Ovary (tissue), 9 donors: ENCODE data around the gene PHACTR1. TPM values are rescaled to one million over a fixed set of nuclear protein-coding genes. Genes with fewer than 3 reads are reported as not detected.

Experiments
- DNase-seq, 5 donors: peaks; one replicate each; pipeline ENCODE4 v3.0.0-alpha.2; 2019 to 2020
- H3K27ac ChIP-seq, 2 donors: fragments of 200-600 bp; one replicate each; pipeline versions ENCODE4 v1.5.1 to v1.8.0; 2019 to 2022
- H3K27me3 ChIP-seq: fragments of 200-600 bp; one replicate; pipeline ENCODE4 v1.8.0; 2022
- H3K36me3 ChIP-seq: fragments of 200-600 bp; sonication (generic); one replicate; pipeline ENCODE4 v1.5.1; 2019
- H3K4me1 ChIP-seq: one replicate; pipeline ENCODE4 v1.8.1; 2013; ENCODE audit warnings: mild to moderate bottlenecking, moderate library complexity; ENCODE audit not compliant: insufficient read depth
- H3K4me3 ChIP-seq: fragments of 200-600 bp; sonication (generic); one replicate; pipeline ENCODE4 v1.5.1; 2017
- H3K9me3 ChIP-seq, 2 donors: fragments of 200-600 bp in 1 of 2; sonication (generic) in 1 of 2; one replicate each; pipeline versions ENCODE4 v1.5.1 to v1.8.1; 2013 to 2019; ENCODE audit warnings: mild to moderate bottlenecking in 1 of 2, moderate library complexity in 1 of 2
- CTCF ChIP-seq, 3 donors: fragments of 450-650 bp in 2 of 3; fragments of 200-600 bp in 1 of 3; IDR thresholded peaks; one replicate each; pipeline versions ENCODE4 v1.5.1 to v1.8.0; 2016 to 2022; ENCODE audit warnings: antibody characterized with exemption in 3 of 3, mild to moderate bottlenecking in 1 of 3
- EP300 ChIP-seq: sonication (generic); formaldehyde crosslinking; IDR thresholded peaks from one replicate; pipeline ENCODE4 v1.6.1; 2017; ENCODE audit warnings: antibody characterized with exemption
- POLR2A ChIP-seq: fragments of 450-650 bp; IDR thresholded peaks from one replicate; pipeline ENCODE4 v1.6.1; 2017; ENCODE audit warnings: antibody characterized with exemption, mild to moderate bottlenecking, moderate library complexity
- WGBS, 3 donors: extraction: QIAGEN DNeasy Blood & Tissue Kit in 1 of 3; methylation state at CpG; one replicate each; pipeline versions ENCODE4 v1.1.5 to v1.1.7; 2013 to 2017; 5-methylcytosine and 5-hydroxymethylcytosine counted together
- intact Hi-C, 4 donors: fragments of 100-400 bp; cut with DNase I; formaldehyde crosslinking; loops; one replicate each; pipeline versions ENCODE4 v1.11.0 to v1.15.1; 2022 to 2023
- polyA plus RNA-seq, 2 donors: library from polyadenylated mRNA; stranded (reverse); fragments of 200-250 nt in 1 of 2; fragments of 350-450 nt in 1 of 2; fragmentation: Illumina TruSeq in 1 of 2; extraction: RNeasy Lipid Tissue Mini Kit (QIAGEN cat#74804) in 1 of 2; gene quantifications; one replicate each; pipeline ENCODE4 v1.2.3, GENCODE V29; 2013 to 2014
- total RNA-seq, 7 donors: library from RNA; depleted of rRNA in 2 of 7; stranded (reverse); fragments of >200 nt in 2 of 7; fragmentation: NEBNext Ultra II Directional in 3 of 7; extraction: Animal tissue kit (Norgen Biotek cat#: 25700) in 3 of 7; gene quantifications; one replicate each; pipeline versions ENCODE4 v1.1.0 to v1.2.4, GENCODE V29; 2016 to 2023
- donor health status: DM: no; HTN: no; CAD: no; lungs with moderate emphysema.
- donor health status: DM: no; HTN: no; CAD: no.
- donor health status: Bipolar disorder and iron deficiency.
- donor health status: DM: yes; HTN: yes; CAD: no.
- donor health status: DM: no; HTN: no; CAD: no.
- donor health status: DM: yes; HTN: yes; CAD: no.

PHACTR1 gene
- total and polyA plus RNA-seq, 9 donors, result 0.48 to 10.9 (median 3.7) TPM

DNA sequence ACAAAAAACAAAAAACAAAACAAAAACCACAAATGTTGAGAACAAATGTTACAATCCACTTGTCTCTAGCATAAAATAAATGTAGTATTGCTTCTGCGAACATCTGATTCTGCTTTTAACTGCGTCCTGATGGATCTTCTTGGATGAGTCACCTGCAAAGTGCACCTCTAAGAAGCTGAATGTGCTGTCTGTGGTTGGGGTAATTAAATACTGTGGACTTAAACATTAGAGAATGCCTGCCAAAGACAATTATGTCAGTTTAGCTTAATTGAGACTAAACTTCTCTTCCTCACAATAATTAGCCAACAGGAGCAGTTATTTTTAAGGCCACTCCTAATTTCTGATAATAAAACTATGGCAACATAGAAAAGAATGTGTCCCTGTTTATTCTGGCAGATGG, 253.4 kb downstream of the PHACTR1 start:
- Histone ChIP-seq H3K4me1 (no peaks in the 10 kb centered on the region), H3K4me3 (no peak overlapping the region), H3K27ac (no peak overlapping the region), H3K36me3 (no peaks in the 10 kb centered on the region), H3K9me3 (no peaks in the 10 kb centered on the region), H3K27me3 (no peaks in the 10 kb centered on the region)
- intact Hi-C loops, result no loop called here
- no peak for DNase-seq
- TF ChIP-seq EP300 (no peak), POLR2A (no peak), CTCF (IDR thresholded peaks at IDR 0.05) (no peak)
- WGBS, 3 donors, result 89 to 93% (median 91%) methylated on average over 2 of the region's 2 CpGs

DNA sequence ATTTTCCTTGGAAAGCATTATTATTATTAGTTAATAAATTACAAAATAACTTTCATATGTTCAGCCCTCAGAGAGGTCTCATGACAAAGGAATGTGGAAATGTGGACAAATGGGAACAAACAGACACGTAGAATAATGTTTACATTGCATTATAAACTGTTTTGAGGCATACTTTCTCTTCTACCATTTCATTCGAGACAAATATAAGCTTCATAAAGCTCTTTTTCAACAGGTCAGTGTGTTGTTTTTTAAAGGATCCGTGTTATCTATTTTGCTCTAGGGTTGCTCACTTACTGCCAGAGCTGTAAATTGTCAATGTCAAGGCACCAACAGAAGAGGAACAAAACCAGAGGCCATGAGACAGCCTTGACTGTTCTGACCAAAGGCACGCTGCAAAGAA, 256.8 kb downstream of the PHACTR1 start:
- no peaks in the 10 kb centered on the region for H3K9me3 ChIP-seq
- intact Hi-C loops, result no loop called here
- H3K4me1 ChIP-seq, result no peaks in the 10 kb centered on the region
- H3K27me3 ChIP-seq, result no peaks in the 10 kb centered on the region
- TF ChIP-seq EP300 (no peak), CTCF (IDR thresholded peaks at IDR 0.05) (no peak), POLR2A (no peak)
- DNase-seq, result no peak
- 10 to 19% (median 11%) methylated on average over 4 of the region's 4 CpGs for WGBS, 3 donors
- H3K4me3 ChIP-seq, result no peak overlapping the region
- no peaks in the 10 kb centered on the region for H3K36me3 ChIP-seq
- no peak overlapping the region for H3K27ac ChIP-seq

GRCh38 chr6:12974551-12974950, 258.0 kb downstream of the PHACTR1 start:
- WGBS, 3 donors, result 94 to 97% (median 94%) methylated on average over 2 of the region's 2 CpGs
- H3K4me1 ChIP-seq, result no peaks in the 10 kb centered on the region
- H3K4me3 ChIP-seq, result no peak overlapping the region
- H3K36me3 ChIP-seq, result no peaks in the 10 kb centered on the region
- no peak overlapping the region for H3K27ac ChIP-seq
- intact Hi-C loops, result no loop called here
- H3K9me3 ChIP-seq, result no peaks in the 10 kb centered on the region
- no peak for DNase-seq
- H3K27me3 ChIP-seq, result no peaks in the 10 kb centered on the region
- TF ChIP-seq POLR2A (no peak), EP300 (no peak), CTCF (IDR thresholded peaks at IDR 0.05) (no peak)

GRCh38 chr6:12976366-12976765, 259.8 kb downstream of the PHACTR1 start:
- H3K9me3 ChIP-seq, result no peaks in the 10 kb centered on the region
- no peaks in the 10 kb centered on the region for H3K27me3 ChIP-seq
- H3K36me3 ChIP-seq, result no peaks in the 10 kb centered on the region
- H3K4me1 ChIP-seq, result no peaks in the 10 kb centered on the region
- intact Hi-C loops, result no loop called here
- DNase-seq, result no peak
- no peak overlapping the region for H3K27ac ChIP-seq
- no peak overlapping the region for H3K4me3 ChIP-seq
- TF ChIP-seq EP300 (no peak), CTCF (IDR thresholded peaks at IDR 0.05) (no peak), POLR2A (no peak)
- WGBS, 3 donors, result 85 to 89% (median 86%) methylated on average over 5 of the region's 5 CpGs

GRCh38 chr6:12977206-12977605, 260.6 kb downstream of the PHACTR1 start:
- no peaks in the 10 kb centered on the region for H3K9me3 ChIP-seq
- intact Hi-C loops, result no loop called here
- no peaks in the 10 kb centered on the region for H3K36me3 ChIP-seq
- H3K27ac ChIP-seq, result no peak overlapping the region
- no peaks in the 10 kb centered on the region for H3K4me1 ChIP-seq
- DNase-seq, result no peak
- H3K4me3 ChIP-seq, result no peak overlapping the region
- WGBS, 3 donors, result 75 to 88% (median 76%) methylated on average over 3 of the region's 3 CpGs
- no peaks in the 10 kb centered on the region for H3K27me3 ChIP-seq
- TF ChIP-seq EP300 (no peak), CTCF (IDR thresholded peaks at IDR 0.05) (no peak), POLR2A (no peak)
